Left colon (tissue), 2 donors: ENCODE data around the gene UCHL3. TPM values are rescaled to one million over a fixed set of nuclear protein-coding genes. Genes with fewer than 3 reads are reported as not detected.

Experiments used
- ATAC-seq: fragments of 200-7000 bp; cut with Tn5 transposase; one replicate; pipeline ENCODE4 v1.9.1; 2020; ENCODE audit warnings: mild to moderate bottlenecking, moderate library complexity
- DNase-seq, 2 donors: peaks; one replicate each; pipeline ENCODE4 v3.0.0-alpha.2; 2020
- intact Hi-C, 2 donors: fragments of 100-400 bp; cut with DNase I in 1 of 2; cut with micrococcal nuclease in 1 of 2; formaldehyde crosslinking; loops; one replicate each; pipeline versions ENCODE4 v1.11.2 to v1.14.0; 2022; cut with DNase I, micrococcal nuclease
- total RNA-seq, 2 donors: library from RNA; stranded (reverse); fragmentation: NEBNext Ultra II Directional; extraction: Animal tissue kit (Norgen Biotek cat#: 25700); gene quantifications; one replicate each; pipeline ENCODE4 v1.2.1, GENCODE V29; 2021
- donor health status: DM: no; HTN: no; CAD: no.
- donor health status: DM: yes; HTN: yes; CAD: no.

UCHL3 gene
- total RNA-seq, 2 donors from 2014 or later = 40.8 to 43.6 TPM

DNA sequence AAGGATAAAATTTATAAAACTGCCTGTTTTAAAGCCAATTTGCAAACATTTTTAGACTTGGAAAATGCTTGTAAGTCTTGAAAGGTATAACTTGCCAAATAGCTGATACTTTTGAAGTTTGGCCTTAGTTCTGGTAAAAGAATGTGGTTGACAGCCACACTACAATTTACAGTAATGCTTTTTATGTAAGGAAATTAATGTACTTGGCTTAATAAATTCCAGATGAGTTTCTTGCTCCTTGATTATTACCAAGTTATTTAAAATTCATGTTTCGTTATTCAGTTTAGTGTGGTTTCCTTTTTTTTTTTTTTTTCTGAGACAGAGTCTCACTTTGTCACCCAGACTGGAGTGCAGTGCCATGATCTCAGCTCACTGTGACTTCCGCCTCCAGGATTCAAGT is 101.4 kb downstream of the UCHL3 start:
- ATAC-seq (no peak), DNase-seq (no peak)
- intact Hi-C loops = no loop called here

DNA sequence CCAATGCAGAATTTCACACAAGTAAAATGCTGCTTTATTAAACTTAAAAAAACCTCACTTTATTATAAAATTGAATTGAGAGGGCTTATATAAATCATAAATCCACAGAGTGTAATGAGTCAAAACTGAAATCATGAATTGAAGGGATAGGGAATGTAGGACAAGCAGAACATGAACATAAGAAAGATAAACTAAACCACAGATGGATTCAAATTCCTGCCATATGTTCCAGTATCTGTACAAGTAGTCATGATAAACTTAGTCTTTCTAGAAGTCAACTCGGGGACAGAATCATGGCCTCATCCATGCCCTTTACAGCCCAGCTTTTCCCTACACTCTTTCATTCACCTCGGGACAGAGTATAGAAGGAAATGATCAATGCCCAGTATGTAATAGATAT is 103.1 kb downstream of the UCHL3 start:
- intact Hi-C loops = no loop called here
- DNase-seq = no peak
- no peak for ATAC-seq

Other genes with a start within 250 kb of the UCHL3 start
- 10 to 100 TPM; 19.4 to 19.8 TPM for gene TBC1D4, start 67.6 kb upstream of the UCHL3 start, total RNA-seq
- 100 to 1,000 TPM; 121 to 152 TPM for gene COMMD6, start 11.9 kb upstream of the UCHL3 start, total RNA-seq
- 100 to 1,000 TPM; 169 to 239 TPM for gene LMO7, start 86.5 kb downstream of the UCHL3 start, total RNA-seq